H9 (cell line): ENCODE measurements around the gene PAXX. TPM values are rescaled to one million over a fixed set of nuclear protein-coding genes. Genes with fewer than 3 reads are reported as not detected.

ENCODE experiments used
- DNase-seq: peaks from one replicate; pipeline ENCODE4 v3.0.0-alpha.2; 2017
- H2AFZ ChIP-seq: one replicate; pipeline ENCODE4 v1.6.1; 2013; ENCODE audit warnings: mild to moderate bottlenecking, low read length, control low read depth, moderate library complexity
- H2AK5ac ChIP-seq: 2 replicates; pipeline ENCODE4 v1.6.1; 2013; ENCODE audit warnings: low read length, control low read depth, mixed read lengths; ENCODE audit not compliant: insufficient read length
- H2BK120ac ChIP-seq: one replicate; pipeline ENCODE4 v1.6.1; 2013; ENCODE audit warnings: low read depth, mild to moderate bottlenecking, low read length, control low read depth, inconsistent platforms; ENCODE audit not compliant: poor library complexity, severe bottlenecking
- H2BK12ac ChIP-seq: 2 replicates; pipeline ENCODE4 v1.6.1; 2013; ENCODE audit warnings: low read length, control low read depth, mixed read lengths, low read depth; ENCODE audit not compliant: insufficient read length
- H2BK15ac ChIP-seq: 2 replicates; pipeline ENCODE4 v1.6.1; 2013; ENCODE audit warnings: low read depth, low read length, control low read depth
- H2BK20ac ChIP-seq: one replicate; pipeline ENCODE4 v1.6.1; 2013; ENCODE audit warnings: low read depth, mild to moderate bottlenecking, low read length, control low read depth, inconsistent platforms; ENCODE audit not compliant: poor library complexity, severe bottlenecking
- H2BK5ac ChIP-seq: 2 replicates; pipeline ENCODE4 v1.6.1; 2013; ENCODE audit warnings: low read length, control low read depth, mixed read lengths; ENCODE audit not compliant: insufficient read length
- H3K14ac ChIP-seq: 2 replicates; pipeline ENCODE4 v1.6.1; 2013; ENCODE audit warnings: low read length, control low read depth; ENCODE audit not compliant: insufficient read depth
- H3K18ac ChIP-seq: 2 replicates; pipeline ENCODE4 v1.6.1; 2013; ENCODE audit warnings: low read depth, mild to moderate bottlenecking, mixed read lengths, low read length, control low read depth; ENCODE audit not compliant: insufficient read length
- H3K23ac ChIP-seq: 2 replicates; pipeline ENCODE4 v1.6.1; 2013; ENCODE audit warnings: low read length, control low read depth, mixed read lengths, low read depth; ENCODE audit not compliant: insufficient read length
- H3K23me2 ChIP-seq: 2 replicates; pipeline ENCODE4 v1.6.1; 2013; ENCODE audit warnings: low read depth, mild to moderate bottlenecking, mixed read lengths, low read length, control low read depth; ENCODE audit not compliant: insufficient read length, poor library complexity, severe bottlenecking
- H3K27ac ChIP-seq: 2 replicates; pipeline ENCODE4 v1.5.1; 2013; ENCODE audit warnings: low read length, control low read depth, mixed read lengths, low read depth; ENCODE audit not compliant: insufficient read length
- H3K27me3 ChIP-seq: 2 replicates; pipeline ENCODE4 v1.6.1; 2013; ENCODE audit warnings: low read length, control low read depth, inconsistent platforms; ENCODE audit not compliant: insufficient read depth
- H3K4ac ChIP-seq: 2 replicates; pipeline ENCODE4 v1.6.1; 2013; ENCODE audit warnings: low read depth, mild to moderate bottlenecking, control low read depth, inconsistent platforms, low read length, moderate library complexity
- H3K4me1 ChIP-seq: 2 replicates; pipeline ENCODE4 v1.6.1; 2013; ENCODE audit warnings: low read length, control low read depth, inconsistent platforms; ENCODE audit not compliant: insufficient read depth
- H3K4me2 ChIP-seq: 2 replicates; pipeline ENCODE4 v1.6.1; 2013; ENCODE audit warnings: low read length, control low read depth, mixed read lengths; ENCODE audit not compliant: insufficient read length, insufficient read depth
- H3K56ac ChIP-seq: 2 replicates; pipeline ENCODE4 v1.6.1; 2013; ENCODE audit warnings: low read depth, mild to moderate bottlenecking, mixed read lengths, low read length, control low read depth; ENCODE audit not compliant: insufficient read length
- H3K79me1 ChIP-seq: 2 replicates; pipeline ENCODE4 v1.6.1; 2013; ENCODE audit warnings: low read depth, mild to moderate bottlenecking, moderate library complexity, low read length, control low read depth, inconsistent platforms; ENCODE audit not compliant: insufficient read depth, poor library complexity, severe bottlenecking
- H3K79me2 ChIP-seq: 2 replicates; pipeline ENCODE4 v1.6.1; 2013; ENCODE audit warnings: low read length, control low read depth, inconsistent platforms; ENCODE audit not compliant: insufficient read depth
- H3K9ac ChIP-seq: 2 replicates; pipeline ENCODE4 v1.6.1; 2013; ENCODE audit warnings: low read length, control low read depth, mixed read lengths; ENCODE audit not compliant: insufficient read length; ENCODE audit errors: extremely low read depth
- H3K9me3 ChIP-seq: one replicate; pipeline ENCODE4 v1.6.1; 2013; ENCODE audit warnings: low read depth, low read length, inconsistent platforms; ENCODE audit not compliant: control insufficient read depth
- H3T11ph ChIP-seq: one replicate; pipeline ENCODE4 v1.6.1; 2013; ENCODE audit warnings: mild to moderate bottlenecking, low read length, control low read depth, inconsistent platforms
- H4K20me1 ChIP-seq: one replicate; pipeline ENCODE4 v1.6.1; 2013; ENCODE audit not compliant: control insufficient read depth, insufficient read length, insufficient read depth
- H4K5ac ChIP-seq: 2 replicates; pipeline ENCODE4 v1.6.1; 2013; ENCODE audit warnings: low read depth, mild to moderate bottlenecking, mixed read lengths, low read length, control low read depth; ENCODE audit not compliant: insufficient read length
- H4K8ac ChIP-seq: replicated peaks from 2 replicates; pipeline ENCODE4 v1.6.1; 2013; ENCODE audit warnings: low read length, control low read depth, mixed read lengths, low read depth; ENCODE audit not compliant: insufficient read length
- H4K91ac ChIP-seq: 2 replicates; pipeline ENCODE4 v1.6.1; 2013; ENCODE audit warnings: low read depth, mild to moderate bottlenecking, moderate library complexity, mixed read lengths, low read length, control low read depth; ENCODE audit not compliant: insufficient read length
- H3K27ac Mint-ChIP-seq, 3 experiments: 2 replicates in 2 of 3; 3 replicates in 1 of 3; pipeline ENCODE4 v1.8.0; 2020 to 2021; ENCODE audit warnings: mixed read lengths in 3 of 3, mild to moderate bottlenecking in 1 of 3, moderate library complexity in 1 of 3
- H3K27me3 Mint-ChIP-seq: 2 replicates; pipeline ENCODE4 v1.8.0; 2021; ENCODE audit warnings: low read depth, mild to moderate bottlenecking, moderate library complexity, mixed read lengths
- H3K36me3 Mint-ChIP-seq, 3 experiments: 2 replicates in 2 of 3; 3 replicates in 1 of 3; pipeline ENCODE4 v1.8.0; 2020 to 2021; ENCODE audit warnings: low read depth in 3 of 3, mixed read lengths in 3 of 3; ENCODE audit not compliant: insufficient read depth in 1 of 3
- H3K4me1 Mint-ChIP-seq, 2 experiments: 2 replicates each; pipeline ENCODE4 v1.8.0; 2020; ENCODE audit warnings: mixed read lengths in 2 of 2
- H3K4me3 Mint-ChIP-seq, 2 experiments: 2 replicates in 1 of 2; 3 replicates in 1 of 2; pipeline ENCODE4 v1.8.0; 2020 to 2021; ENCODE audit warnings: mild to moderate bottlenecking in 2 of 2, mixed read lengths in 2 of 2, moderate library complexity in 1 of 2
- H3K9me3 Mint-ChIP-seq, 2 experiments: 2 replicates in 1 of 2; 3 replicates in 1 of 2; pipeline ENCODE4 v1.8.0; 2020; ENCODE audit warnings: mild to moderate bottlenecking in 2 of 2, mixed read lengths in 2 of 2, moderate library complexity in 1 of 2
- CTCF ChIP-seq: fragments of 200-600 bp; sonication (generic); conservative IDR thresholded peaks from 3 replicates; pipeline ENCODE4 v1.8.0; 2021; ENCODE audit warnings: antibody characterized with exemption, mild to moderate bottlenecking
- WGBS: extraction: QIAGEN DNeasy Blood & Tissue Kit; methylation state at CpG from one replicate; pipeline ENCODE4 v1.1.7; 2013; ENCODE audit warnings: missing lambda C conversion rate, low lambda C conversion rate, mixed read lengths; ENCODE audit not compliant: insufficient read length; ENCODE audit errors: extremely low coverage; 5-methylcytosine and 5-hydroxymethylcytosine counted together
- total RNA-seq: library from RNA; stranded (reverse); gene quantifications from 2 replicates; pipeline ENCODE4 v1.2.1, GENCODE V29; 2021

Gene PAXX
- total RNA-seq, 1 experiment from 2014 or later = 51.2 TPM

GRCh38 chr9:136958473-136958872, 33.7 kb upstream of the PAXX start:
- Histone ChIP-seq H4K8ac (no peak overlapping the region), H3K9ac (no peak overlapping the region), H3K79me1 (no peaks in the 10 kb centered on the region), H3K4ac (no peak overlapping the region), H3K27ac (no peak overlapping the region), H4K20me1 (peaks cover 2% of the 10 kb centered on the region), H3K27me3 (no peaks in the 10 kb centered on the region), H2BK12ac (no peak overlapping the region), H3T11ph (no peak overlapping the region), H4K5ac (no peak overlapping the region), H3K23me2 (no peaks in the 10 kb centered on the region), H4K91ac (no peak overlapping the region), H3K4me1 (no peaks in the 10 kb centered on the region), H3K4me2 (no peak overlapping the region), H2BK20ac (no peak overlapping the region), H2AK5ac (no peak overlapping the region), H3K18ac (no peak overlapping the region), H3K79me2 (no peaks in the 10 kb centered on the region), H2BK15ac (no peak overlapping the region), H3K56ac (no peak overlapping the region), H2BK120ac (no peak overlapping the region), H2AFZ (no peak overlapping the region), H3K9me3 (no peaks in the 10 kb centered on the region), H3K14ac (no peak overlapping the region), H3K23ac (no peak overlapping the region), H2BK5ac (no peak overlapping the region)
- H3K27ac Mint-ChIP-seq = no peak overlapping the region
- no CpG with 5 or more reads among the region's 7 CpGs for WGBS
- peaks cover 6% of the 10 kb centered on the region in 2 experiments; a peak in 4 of 5 replicates for H3K9me3 Mint-ChIP-seq
- no peak for DNase-seq
- 0 out of 4 replicates have a peak, but pooled peaks cover 0 to 2% of the 10 kb centered on the region in 2 experiments for H3K4me1 Mint-ChIP-seq
- no peaks in the 10 kb centered on the region; a peak in 1 of 7 replicates for H3K36me3 Mint-ChIP-seq
- no peak overlapping the region for H3K4me3 Mint-ChIP-seq
- H3K27me3 Mint-ChIP-seq = peaks cover 8% of the 10 kb centered on the region
- TF ChIP-seq CTCF = no peak
